ENCODE measurements around the gene BCL11B. TPM values are rescaled to one million over a fixed set of nuclear protein-coding genes. Genes with fewer than 3 reads are reported as not detected.

BCL11B gene
- total and polyA plus RNA-seq, 2 donors (not counting 1 experiment from before 2014, with no cell fraction given) = 0.33 to 0.42 TPM

- ChIA-PET CTCF (interaction anchor here (0.6 kb wide), 1 partner anchor 739 kb away, joined by 3 read pairs; no protein-coding TSS in a partner anchor), POLR2A (no interaction called here)
- H3K9ac ChIP-seq (ENCODE audit: low read length) = no peak overlapping the region
- H4K20me1 ChIP-seq (ENCODE audit: control insufficient read depth, insufficient read depth, low read length, poor library complexity, severe bottlenecking) = no peaks in the 10 kb centered on the region
- Mint-ChIP-seq H3K4me1 (no peaks in the 10 kb centered on the region), H3K27ac (no peak overlapping the region), H3K9me3 (ENCODE audit: insufficient read depth) (peaks cover 3% of the 10 kb centered on the region), H3K4me3 (no peak overlapping the region), H3K27me3 (peaks cover 2% of the 10 kb centered on the region)
- no peak overlapping the region for H2AFZ ChIP-seq (ENCODE audit: insufficient read depth, low read depth, low read length, poor library complexity, severe bottlenecking)
- no CpG with 5 or more reads among the region's 1 CpG for WGBS (ENCODE audit: insufficient coverage)
- DNase-seq (no peak), ATAC-seq (ENCODE audit: low read depth) (no peak)
- H3K36me3 ChIP-seq (replicated peaks in 1 of 2; ENCODE audit: control extremely low read depth in 1 of 2, control insufficient read depth in 1 of 2, extremely low read depth in 1 of 2, insufficient read depth in 2 of 2, low read length in 1 of 2) = no peaks in the 10 kb centered on the region
- H3K4me1 ChIP-seq (ENCODE audit: control insufficient read depth in 2 of 2, insufficient read depth in 2 of 2, low read length in 2 of 2) = no peaks in the 10 kb centered on the region
- H3K27ac ChIP-seq (ENCODE audit: low read length in 2 of 2) = no peak overlapping the region
- intact Hi-C loops (cut with micrococcal nuclease) = no loop called here
- H3K9me3 ChIP-seq (ENCODE audit: control extremely low read depth in 1 of 3, control insufficient read depth in 2 of 3, insufficient read depth in 1 of 3, low read length in 2 of 3) = peaks cover 0 to 3% (median 0%) of the 10 kb centered on the region in 3 donors
- H3K4me2 ChIP-seq (replicated peaks; ENCODE audit: low read depth, low read length, poor library complexity, severe bottlenecking) = no peak overlapping the region
- H3K79me2 ChIP-seq (ENCODE audit: control insufficient read depth, insufficient read depth, low read length) = no peaks in the 10 kb centered on the region
- no peaks in the 10 kb centered on the region for H3K27me3 ChIP-seq (replicated peaks in 1 of 4; ENCODE audit: control extremely low read depth in 1 of 4, control insufficient read depth in 3 of 4, insufficient read depth in 4 of 4, low read length in 3 of 4)
- H3K4me3 ChIP-seq (ENCODE audit: control extremely low read depth in 1 of 5, extremely low read depth in 1 of 5, insufficient read depth in 1 of 5, low read depth in 2 of 5, low read length in 4 of 5) = no peak overlapping the region
- TF ChIP-seq, protein P1, sequence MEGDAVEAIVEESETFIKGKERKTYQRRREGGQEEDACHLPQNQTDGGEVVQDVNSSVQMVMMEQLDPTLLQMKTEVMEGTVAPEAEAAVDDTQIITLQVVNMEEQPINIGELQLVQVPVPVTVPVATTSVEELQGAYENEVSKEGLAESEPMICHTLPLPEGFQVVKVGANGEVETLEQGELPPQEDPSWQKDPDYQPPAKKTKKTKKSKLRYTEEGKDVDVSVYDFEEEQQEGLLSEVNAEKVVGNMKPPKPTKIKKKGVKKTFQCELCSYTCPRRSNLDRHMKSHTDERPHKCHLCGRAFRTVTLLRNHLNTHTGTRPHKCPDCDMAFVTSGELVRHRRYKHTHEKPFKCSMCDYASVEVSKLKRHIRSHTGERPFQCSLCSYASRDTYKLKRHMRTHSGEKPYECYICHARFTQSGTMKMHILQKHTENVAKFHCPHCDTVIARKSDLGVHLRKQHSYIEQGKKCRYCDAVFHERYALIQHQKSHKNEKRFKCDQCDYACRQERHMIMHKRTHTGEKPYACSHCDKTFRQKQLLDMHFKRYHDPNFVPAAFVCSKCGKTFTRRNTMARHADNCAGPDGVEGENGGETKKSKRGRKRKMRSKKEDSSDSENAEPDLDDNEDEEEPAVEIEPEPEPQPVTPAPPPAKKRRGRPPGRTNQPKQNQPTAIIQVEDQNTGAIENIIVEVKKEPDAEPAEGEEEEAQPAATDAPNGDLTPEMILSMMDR (IDR thresholded peaks at IDR 0.05) = no peak
- TF ChIP-seq EZH2 (IDR thresholded peaks at IDR 0.05; ENCODE audit: borderline replicate concordance, insufficient read depth, low read depth, low read length, poor library complexity, severe bottlenecking) = no peak
These were observed 32.2 kb upstream of the BCL11B start for GRCh38 chr14:99304208-99304607.

GRCh38 chr14:99300190-99300589 lies 28.2 kb upstream of the BCL11B start:
- no peak overlapping the region for H3K4me3 ChIP-seq (ENCODE audit: control extremely low read depth in 1 of 5, extremely low read depth in 1 of 5, insufficient read depth in 1 of 5, low read depth in 2 of 5, low read length in 4 of 5)
- no peak overlapping the region for H3K4me2 ChIP-seq (replicated peaks; ENCODE audit: low read depth, low read length, poor library complexity, severe bottlenecking)
- H4K20me1 ChIP-seq (ENCODE audit: control insufficient read depth, insufficient read depth, low read length, poor library complexity, severe bottlenecking) = no peaks in the 10 kb centered on the region
- ChIA-PET CTCF (no interaction called here), POLR2A (no interaction called here)
- no peaks in the 10 kb centered on the region for H3K27me3 ChIP-seq (replicated peaks in 1 of 4; ENCODE audit: control extremely low read depth in 1 of 4, control insufficient read depth in 3 of 4, insufficient read depth in 4 of 4, low read length in 3 of 4)
- no peaks in the 10 kb centered on the region for H3K4me1 ChIP-seq (ENCODE audit: control insufficient read depth in 2 of 2, insufficient read depth in 2 of 2, low read length in 2 of 2)
- H3K4me3 Mint-ChIP-seq = no peak overlapping the region
- H3K9ac ChIP-seq (ENCODE audit: low read length) = no peak overlapping the region
- H3K27me3 Mint-ChIP-seq = peaks cover 4% of the 10 kb centered on the region
- DNase-seq = no peak
- no peak overlapping the region for H3K27ac Mint-ChIP-seq
- H3K9me3 ChIP-seq (ENCODE audit: control extremely low read depth in 1 of 3, control insufficient read depth in 2 of 3, insufficient read depth in 1 of 3, low read length in 2 of 3) = peaks cover 0 to 15% (median 2%) of the 10 kb centered on the region in 3 donors
- H2AFZ ChIP-seq (ENCODE audit: insufficient read depth, low read depth, low read length, poor library complexity, severe bottlenecking) = no peak overlapping the region
- H3K4me1 Mint-ChIP-seq = no peaks in the 10 kb centered on the region
- no peaks in the 10 kb centered on the region for H3K79me2 ChIP-seq (ENCODE audit: control insufficient read depth, insufficient read depth, low read length)
- ATAC-seq (ENCODE audit: low read depth) = no peak
- H3K27ac ChIP-seq (ENCODE audit: low read length in 2 of 2) = no peak overlapping the region
- TF ChIP-seq, protein P1 (IDR thresholded peaks at IDR 0.05) = no peak
- no peak for TF ChIP-seq EZH2 (IDR thresholded peaks at IDR 0.05; ENCODE audit: borderline replicate concordance, insufficient read depth, low read depth, low read length, poor library complexity, severe bottlenecking)
- intact Hi-C loops (cut with micrococcal nuclease) = no loop called here
- peaks cover 11% of the 10 kb centered on the region for H3K9me3 Mint-ChIP-seq (ENCODE audit: insufficient read depth)
- H3K36me3 ChIP-seq (replicated peaks in 1 of 2; ENCODE audit: control extremely low read depth in 1 of 2, control insufficient read depth in 1 of 2, extremely low read depth in 1 of 2, insufficient read depth in 2 of 2, low read length in 1 of 2) = no peaks in the 10 kb centered on the region
